ENCODE measurements around the gene HMGN2. TPM values are rescaled to one million over a fixed set of nuclear protein-coding genes. Genes with fewer than 3 reads are reported as not detected.

HMGN2 gene
- total and polyA plus RNA-seq, 10 of the 15 experiments (the other 5 are each of a cell fraction or from before 2014, with no cell fraction given), result 249 to 2,682 (median 694) TPM

DNA sequence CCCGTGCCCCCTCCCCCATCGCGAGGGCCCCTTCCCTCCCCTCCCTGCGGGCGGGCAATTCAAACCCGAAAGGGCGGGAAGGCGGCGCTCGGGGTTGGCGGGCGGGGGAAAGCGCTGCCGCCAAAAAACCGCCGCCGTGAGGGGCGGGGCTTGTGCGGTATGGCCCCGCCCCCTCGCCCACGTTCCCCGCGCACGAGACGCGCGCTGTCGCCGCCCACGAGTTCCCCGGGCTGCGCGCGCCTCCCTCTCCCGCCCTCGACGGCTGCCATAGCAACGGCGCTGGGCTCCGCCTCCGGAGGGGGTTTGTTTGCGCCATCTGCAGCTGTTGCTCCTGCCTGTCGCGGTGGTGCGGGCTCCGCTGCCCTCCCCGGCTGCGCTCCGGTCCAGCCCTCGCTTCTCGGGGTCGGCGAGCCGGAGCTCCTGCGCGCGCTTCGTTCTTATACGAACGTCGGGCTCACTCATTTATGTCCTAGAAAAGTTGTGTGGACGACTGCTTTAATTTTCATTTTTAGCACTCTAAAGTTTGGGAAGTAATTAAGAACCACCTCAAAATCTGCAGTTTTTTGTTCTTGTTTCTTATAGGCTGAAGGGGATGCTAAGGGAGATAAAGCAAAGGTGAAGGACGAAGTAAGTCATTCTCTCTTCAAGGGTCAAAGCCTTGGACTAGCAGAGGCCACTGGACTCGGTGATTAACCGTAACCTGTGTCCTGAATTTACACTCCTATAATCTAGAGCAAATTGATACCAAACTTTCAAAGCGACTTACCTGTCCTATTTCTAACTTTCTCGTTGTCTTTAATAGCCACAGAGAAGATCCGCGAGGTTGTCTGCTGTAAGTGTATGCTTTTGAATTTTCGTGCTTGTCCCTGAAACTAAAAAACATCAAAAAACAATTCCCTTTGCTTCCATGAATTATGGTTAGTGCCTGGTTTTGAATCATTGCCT lies 933 bp downstream of the HMGN2 start:
- Histone ChIP-seq H3K27me3 (replicated peaks in 1 of 2; ENCODE audit: control insufficient read depth in 2 of 2, insufficient read depth in 2 of 2, low read length in 1 of 2) (no peaks in the 10 kb centered on the region), H3K4me3 (peak overlapping the region; percentile 84), H3K4me2 (ENCODE audit: control insufficient read depth, insufficient read depth) (peak overlapping the region; percentile 77), H3K4me1 (ENCODE audit: control insufficient read depth, insufficient read depth, low read length) (peaks cover 19% of the 10 kb centered on the region), H3K9me3 (replicated peaks; ENCODE audit: control insufficient read depth, insufficient read depth, low read length) (no peaks in the 10 kb centered on the region), H3K36me3 (ENCODE audit: control insufficient read depth in 2 of 2, insufficient read depth in 2 of 2, low read length in 1 of 2) (peaks cover 11 to 34% of the 10 kb centered on the region in 2 experiments), H3K9ac (ENCODE audit: control insufficient read depth, insufficient read depth, low read length) (peak overlapping the region; percentile 98), H3K27ac (ENCODE audit: control insufficient read depth, insufficient read depth) (peak overlapping the region; percentile 98), H4K20me1 (ENCODE audit: control insufficient read depth, insufficient read depth) (no peaks in the 10 kb centered on the region; the same call in 1 of the 2 replicates), H2AFZ (ENCODE audit: control insufficient read depth, low read depth, low read length) (no peak overlapping the region), H3K79me2 (ENCODE audit: control insufficient read depth, insufficient read depth, low read length) (peaks cover 25% of the 10 kb centered on the region)
- POLR2A ChIA-PET, result interaction anchor here (0.6 to 4.5 kb wide), 5 partner anchors 17 to 970 kb away, joined by 3 to 24 read pairs (median 4); partner anchors contain the start of genes CD52 and DHDDS
- peak; percentile 41 for FAIRE-seq
- SMC1A ChIA-PET (ENCODE audit: uncharacterized antibody, unreplicated experiment), result no interaction called here
- CTCF ChIA-PET, result interaction anchor here (0.6 to 3.6 kb wide), 3 partner anchors 13 to 93 kb away, joined by 3 to 14 read pairs (median 3); no protein-coding TSS in a partner anchor
- RAD21 ChIA-PET (ENCODE audit: unreplicated experiment), result interaction anchor here (2.8 kb wide), 1 partner anchor 28 kb away, joined by 12 read pairs; no protein-coding TSS in a partner anchor
- 2% methylated on average over 52 of the region's 71 CpGs for WGBS (ENCODE audit: insufficient coverage, insufficient replicate concordance, low lambda C conversion rate, missing lambda C conversion rate)
- BruUV-seq (replicated peaks), result TSS peak; percentile 69
- ATAC-seq, result peak; percentile 81
- DNase-seq (ENCODE audit: low read depth, low spot score), result peak; percentile 67
- intact Hi-C loops (cut with micrococcal nuclease; ENCODE audit: unreplicated experiment), result no loop called here
- in situ Hi-C loops (cut with MboI), result no loop called here
- no peak; the same call in 1 of the 2 replicates for TF ChIP-seq PAX5 (IDR thresholded peaks at IDR 0.05; ENCODE audit: borderline replicate concordance, low read depth, low read length)
- TF ChIP-seq ZSCAN29 (IDR thresholded peaks at IDR 0.05), result no peak
- TF ChIP-seq KAT2A (conservative IDR thresholded peaks at IDR 0.05; ENCODE audit: control insufficient read depth, low read depth, low read length), result no peak
- TF ChIP-seq NBN (IDR thresholded peaks at IDR 0.05), result no peak
- TF ChIP-seq, protein P1, sequence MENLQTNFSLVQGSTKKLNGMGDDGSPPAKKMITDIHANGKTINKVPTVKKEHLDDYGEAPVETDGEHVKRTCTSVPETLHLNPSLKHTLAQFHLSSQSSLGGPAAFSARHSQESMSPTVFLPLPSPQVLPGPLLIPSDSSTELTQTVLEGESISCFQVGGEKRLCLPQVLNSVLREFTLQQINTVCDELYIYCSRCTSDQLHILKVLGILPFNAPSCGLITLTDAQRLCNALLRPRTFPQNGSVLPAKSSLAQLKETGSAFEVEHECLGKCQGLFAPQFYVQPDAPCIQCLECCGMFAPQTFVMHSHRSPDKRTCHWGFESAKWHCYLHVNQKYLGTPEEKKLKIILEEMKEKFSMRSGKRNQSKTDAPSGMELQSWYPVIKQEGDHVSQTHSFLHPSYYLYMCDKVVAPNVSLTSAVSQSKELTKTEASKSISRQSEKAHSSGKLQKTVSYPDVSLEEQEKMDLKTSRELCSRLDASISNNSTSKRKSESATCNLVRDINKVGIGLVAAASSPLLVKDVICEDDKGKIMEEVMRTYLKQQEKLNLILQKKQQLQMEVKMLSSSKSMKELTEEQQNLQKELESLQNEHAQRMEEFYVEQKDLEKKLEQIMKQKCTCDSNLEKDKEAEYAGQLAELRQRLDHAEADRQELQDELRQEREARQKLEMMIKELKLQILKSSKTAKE (IDR thresholded peaks at IDR 0.05; ENCODE audit: low read depth, poor library complexity, severe bottlenecking), result no peak
- TF ChIP-seq CEBPB (IDR thresholded peaks at IDR 0.05; ENCODE audit: borderline replicate concordance in 1 of 2, low read depth in 2 of 2, low read length in 2 of 2), result no peak
- TF ChIP-seq HCFC1 (IDR thresholded peaks at IDR 0.05; ENCODE audit: low read length), result peak; percentile 43; the same call in 1 of the 2 replicates
- TF ChIP-seq, protein P2, sequence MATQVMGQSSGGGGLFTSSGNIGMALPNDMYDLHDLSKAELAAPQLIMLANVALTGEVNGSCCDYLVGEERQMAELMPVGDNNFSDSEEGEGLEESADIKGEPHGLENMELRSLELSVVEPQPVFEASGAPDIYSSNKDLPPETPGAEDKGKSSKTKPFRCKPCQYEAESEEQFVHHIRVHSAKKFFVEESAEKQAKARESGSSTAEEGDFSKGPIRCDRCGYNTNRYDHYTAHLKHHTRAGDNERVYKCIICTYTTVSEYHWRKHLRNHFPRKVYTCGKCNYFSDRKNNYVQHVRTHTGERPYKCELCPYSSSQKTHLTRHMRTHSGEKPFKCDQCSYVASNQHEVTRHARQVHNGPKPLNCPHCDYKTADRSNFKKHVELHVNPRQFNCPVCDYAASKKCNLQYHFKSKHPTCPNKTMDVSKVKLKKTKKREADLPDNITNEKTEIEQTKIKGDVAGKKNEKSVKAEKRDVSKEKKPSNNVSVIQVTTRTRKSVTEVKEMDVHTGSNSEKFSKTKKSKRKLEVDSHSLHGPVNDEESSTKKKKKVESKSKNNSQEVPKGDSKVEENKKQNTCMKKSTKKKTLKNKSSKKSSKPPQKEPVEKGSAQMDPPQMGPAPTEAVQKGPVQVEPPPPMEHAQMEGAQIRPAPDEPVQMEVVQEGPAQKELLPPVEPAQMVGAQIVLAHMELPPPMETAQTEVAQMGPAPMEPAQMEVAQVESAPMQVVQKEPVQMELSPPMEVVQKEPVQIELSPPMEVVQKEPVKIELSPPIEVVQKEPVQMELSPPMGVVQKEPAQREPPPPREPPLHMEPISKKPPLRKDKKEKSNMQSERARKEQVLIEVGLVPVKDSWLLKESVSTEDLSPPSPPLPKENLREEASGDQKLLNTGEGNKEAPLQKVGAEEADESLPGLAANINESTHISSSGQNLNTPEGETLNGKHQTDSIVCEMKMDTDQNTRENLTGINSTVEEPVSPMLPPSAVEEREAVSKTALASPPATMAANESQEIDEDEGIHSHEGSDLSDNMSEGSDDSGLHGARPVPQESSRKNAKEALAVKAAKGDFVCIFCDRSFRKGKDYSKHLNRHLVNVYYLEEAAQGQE (IDR thresholded peaks at IDR 0.05; ENCODE audit: low read depth, low read length), result no peak
- TF ChIP-seq RAD21 (IDR thresholded peaks at IDR 0.05; ENCODE audit: insufficient read depth, low read depth, low read length), result no peak
- TF ChIP-seq ZNF207 (IDR thresholded peaks at IDR 0.05; ENCODE audit: borderline replicate concordance), result peak; percentile 42; the same call in 1 of the 2 replicates
- TF ChIP-seq, protein P3, sequence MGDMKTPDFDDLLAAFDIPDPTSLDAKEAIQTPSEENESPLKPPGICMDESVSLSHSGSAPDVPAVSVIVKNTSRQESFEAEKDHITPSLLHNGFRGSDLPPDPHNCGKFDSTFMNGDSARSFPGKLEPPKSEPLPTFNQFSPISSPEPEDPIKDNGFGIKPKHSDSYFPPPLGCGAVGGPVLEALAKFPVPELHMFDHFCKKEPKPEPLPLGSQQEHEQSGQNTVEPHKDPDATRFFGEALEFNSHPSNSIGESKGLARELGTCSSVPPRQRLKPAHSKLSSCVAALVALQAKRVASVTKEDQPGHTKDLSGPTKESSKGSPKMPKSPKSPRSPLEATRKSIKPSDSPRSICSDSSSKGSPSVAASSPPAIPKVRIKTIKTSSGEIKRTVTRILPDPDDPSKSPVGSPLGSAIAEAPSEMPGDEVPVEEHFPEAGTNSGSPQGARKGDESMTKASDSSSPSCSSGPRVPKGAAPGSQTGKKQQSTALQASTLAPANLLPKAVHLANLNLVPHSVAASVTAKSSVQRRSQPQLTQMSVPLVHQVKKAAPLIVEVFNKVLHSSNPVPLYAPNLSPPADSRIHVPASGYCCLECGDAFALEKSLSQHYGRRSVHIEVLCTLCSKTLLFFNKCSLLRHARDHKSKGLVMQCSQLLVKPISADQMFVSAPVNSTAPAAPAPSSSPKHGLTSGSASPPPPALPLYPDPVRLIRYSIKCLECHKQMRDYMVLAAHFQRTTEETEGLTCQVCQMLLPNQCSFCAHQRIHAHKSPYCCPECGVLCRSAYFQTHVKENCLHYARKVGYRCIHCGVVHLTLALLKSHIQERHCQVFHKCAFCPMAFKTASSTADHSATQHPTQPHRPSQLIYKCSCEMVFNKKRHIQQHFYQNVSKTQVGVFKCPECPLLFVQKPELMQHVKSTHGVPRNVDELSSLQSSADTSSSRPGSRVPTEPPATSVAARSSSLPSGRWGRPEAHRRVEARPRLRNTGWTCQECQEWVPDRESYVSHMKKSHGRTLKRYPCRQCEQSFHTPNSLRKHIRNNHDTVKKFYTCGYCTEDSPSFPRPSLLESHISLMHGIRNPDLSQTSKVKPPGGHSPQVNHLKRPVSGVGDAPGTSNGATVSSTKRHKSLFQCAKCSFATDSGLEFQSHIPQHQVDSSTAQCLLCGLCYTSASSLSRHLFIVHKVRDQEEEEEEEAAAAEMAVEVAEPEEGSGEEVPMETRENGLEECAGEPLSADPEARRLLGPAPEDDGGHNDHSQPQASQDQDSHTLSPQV (IDR thresholded peaks at IDR 0.05), result no peak
- TF ChIP-seq SIN3A (IDR thresholded peaks at IDR 0.05; ENCODE audit: low read depth, low read length), result peak; percentile 92
